Central memory CD8-positive, alpha-beta T cell (primary cell): ENCODE measurements around the gene TMEM167A.

Source experiments
- ATAC-seq: fragments of 150-1000 bp; cut with Tn5 transposase; replicated peaks from 2 replicates; pipeline ENCODE4 v1.10.0; 2022; ENCODE audit warnings: mild to moderate bottlenecking, moderate FRiP score, moderate number of reproducible peaks; ENCODE audit not compliant: poor library complexity, severe bottlenecking; ENCODE audit errors: extremely low read depth
- DNase-seq, 2 donors: peaks; one replicate each; pipeline ENCODE4 v3.0.0; 2021; ENCODE audit warnings: low spot score in 2 of 2
- H3K27ac Mint-ChIP-seq: one replicate; pipeline ENCODE4 v1.8.0; 2022; ENCODE audit warnings: low read depth, mild to moderate bottlenecking, moderate library complexity, mixed read lengths
- H3K27me3 Mint-ChIP-seq: one replicate; pipeline ENCODE4 v1.8.0; 2022; ENCODE audit warnings: mixed read lengths
- H3K36me3 Mint-ChIP-seq: one replicate; pipeline ENCODE4 v1.8.0; 2022; ENCODE audit warnings: mild to moderate bottlenecking, moderate library complexity, mixed read lengths; ENCODE audit not compliant: insufficient read depth
- H3K4me1 Mint-ChIP-seq: one replicate; pipeline ENCODE4 v1.8.0; 2022; ENCODE audit warnings: mixed read lengths
- H3K4me3 Mint-ChIP-seq: one replicate; pipeline ENCODE4 v1.8.0; 2022; ENCODE audit warnings: mild to moderate bottlenecking, moderate library complexity, mixed read lengths
- H3K9me3 Mint-ChIP-seq: one replicate; pipeline ENCODE4 v1.8.0; 2022; ENCODE audit warnings: mixed read lengths

Gene TMEM167A, protein sequence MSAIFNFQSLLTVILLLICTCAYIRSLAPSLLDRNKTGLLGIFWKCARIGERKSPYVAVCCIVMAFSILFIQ

GRCh38 chr5:83076742-83077661 is at the start of gene TMEM167A, which contains the start of gene XRCC4:
TMEM167A (minus strand) TSS chr5:83077394; CDS start chr5:83077323, 71 bp downstream.
XRCC4 (plus strand) TSS chr5:83077547; CDS start chr5:83104920, 27,373 bp downstream.
- DNase-seq (peak; percentile 80 to 89), ATAC-seq (peak; percentile 99)
- Mint-ChIP-seq H3K4me3 (peak within 1 kb of the TSS; percentile 95), H3K27ac (peak within 1 kb of the TSS; percentile 98), H3K27me3 (no peaks in the 10 kb centered on the region), H3K36me3 (peaks cover 8% of the 10 kb centered on the region), H3K4me1 (peaks cover 56% of the 10 kb centered on the region), H3K9me3 (no peaks in the 10 kb centered on the region)

DNA sequence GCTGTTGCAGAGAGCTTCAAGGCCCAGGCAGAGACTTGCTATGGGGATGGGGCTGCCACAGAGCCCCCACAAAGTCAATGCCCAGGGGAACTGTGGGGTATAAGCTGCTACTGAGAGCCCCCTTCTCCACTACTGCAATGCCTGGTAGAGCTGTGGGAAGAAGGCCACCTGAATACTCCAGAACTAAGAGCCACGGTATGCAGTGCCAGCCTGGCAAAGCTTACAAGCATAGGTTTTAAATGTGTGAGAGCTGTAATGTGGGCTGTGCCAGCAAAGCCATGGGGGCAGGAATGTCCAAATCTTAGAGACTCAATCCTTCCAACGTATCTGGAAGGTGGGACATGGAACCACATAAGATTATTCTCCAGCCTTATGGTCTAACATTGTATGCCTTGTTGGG is 49.3 kb upstream of the TMEM167A start:
- no peak for ATAC-seq
- no peak for DNase-seq
- no peaks in the 10 kb centered on the region for H3K4me1 Mint-ChIP-seq

GRCh38 chr5:83125560-83125959 is 48.4 kb upstream of the TMEM167A start:
- no peak overlapping the region for H3K4me3 Mint-ChIP-seq
- H3K27ac Mint-ChIP-seq, result no peak overlapping the region
- no peaks in the 10 kb centered on the region for H3K36me3 Mint-ChIP-seq
- ATAC-seq (no peak), DNase-seq (no peak)
- H3K9me3 Mint-ChIP-seq, result no peaks in the 10 kb centered on the region
- H3K27me3 Mint-ChIP-seq, result no peaks in the 10 kb centered on the region
- no peaks in the 10 kb centered on the region for H3K4me1 Mint-ChIP-seq

More for the DNA sequence above, 49.3 kb upstream of the TMEM167A start:
- H3K9me3 Mint-ChIP-seq, result peaks cover 6% of the 10 kb centered on the region
- H3K27ac Mint-ChIP-seq, result no peak overlapping the region
- no peaks in the 10 kb centered on the region for H3K27me3 Mint-ChIP-seq
- H3K36me3 Mint-ChIP-seq, result no peaks in the 10 kb centered on the region
- H3K4me3 Mint-ChIP-seq, result no peak overlapping the region

GRCh38 chr5:83124593-83124992 is 47.4 kb upstream of the TMEM167A start:
- no peak overlapping the region for H3K4me3 Mint-ChIP-seq
- no peak for ATAC-seq
- H3K36me3 Mint-ChIP-seq, result no peaks in the 10 kb centered on the region
- DNase-seq, result no peak
- no peaks in the 10 kb centered on the region for H3K27me3 Mint-ChIP-seq
- H3K9me3 Mint-ChIP-seq, result no peaks in the 10 kb centered on the region
- no peak overlapping the region for H3K27ac Mint-ChIP-seq
- H3K4me1 Mint-ChIP-seq, result no peaks in the 10 kb centered on the region

- DNase-seq, result no peak
- no peaks in the 10 kb centered on the region for H3K27me3 Mint-ChIP-seq
- H3K4me3 Mint-ChIP-seq, result no peak overlapping the region
- no peaks in the 10 kb centered on the region for H3K4me1 Mint-ChIP-seq
- H3K36me3 Mint-ChIP-seq, result no peaks in the 10 kb centered on the region
- no peak for ATAC-seq
- no peak overlapping the region for H3K27ac Mint-ChIP-seq
- H3K9me3 Mint-ChIP-seq, result peaks cover 5% of the 10 kb centered on the region
Measured at GRCh38 chr5:83118976-83119375, 41.8 kb upstream of the TMEM167A start.

- Mint-ChIP-seq H3K4me1 (no peaks in the 10 kb centered on the region), H3K27ac (no peak overlapping the region), H3K27me3 (no peaks in the 10 kb centered on the region), H3K36me3 (no peaks in the 10 kb centered on the region), H3K4me3 (no peak overlapping the region), H3K9me3 (peaks cover 5% of the 10 kb centered on the region)
- DNase-seq, result no peak
- ATAC-seq, result no peak
Measured at GRCh38 chr5:83118471-83118870, 41.3 kb upstream of the TMEM167A start.

DNA sequence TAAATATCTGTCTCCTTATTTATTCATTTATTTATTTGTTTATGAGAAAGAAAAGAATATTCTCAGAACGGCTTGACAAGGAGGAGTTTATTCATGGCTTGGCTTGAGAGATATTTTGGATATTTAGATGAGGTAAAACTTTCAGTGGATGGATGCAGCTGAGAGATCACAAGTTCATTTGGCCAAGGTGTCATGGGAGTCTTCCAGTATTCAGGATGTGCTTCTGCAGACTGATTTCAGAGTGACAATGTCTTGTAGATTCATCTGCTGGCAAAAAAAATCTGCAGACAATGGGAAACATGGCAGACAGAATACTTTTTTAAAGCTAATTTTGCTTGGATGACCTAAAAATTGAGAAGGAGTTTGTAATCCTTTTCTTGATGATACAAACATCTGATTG is 38.6 kb upstream of the TMEM167A start:
- H3K36me3 Mint-ChIP-seq, result no peaks in the 10 kb centered on the region

GRCh38 chr5:83109380-83109779 is 32.2 kb upstream of the TMEM167A start:
- ATAC-seq, result no peak

More for the DNA sequence above, 38.6 kb upstream of the TMEM167A start:
- H3K4me1 Mint-ChIP-seq, result no peaks in the 10 kb centered on the region
- H3K4me3 Mint-ChIP-seq, result no peak overlapping the region
- H3K9me3 Mint-ChIP-seq, result peaks cover 5% of the 10 kb centered on the region
- DNase-seq, result no peak
- H3K27ac Mint-ChIP-seq, result no peak overlapping the region
- no peaks in the 10 kb centered on the region for H3K27me3 Mint-ChIP-seq
- ATAC-seq, result no peak

GRCh38 chr5:83107692-83108420 is 30.7 kb upstream of the TMEM167A start:
- ATAC-seq, result no peak
- H3K36me3 Mint-ChIP-seq, result no peaks in the 10 kb centered on the region
- no peaks in the 10 kb centered on the region for H3K9me3 Mint-ChIP-seq
- peaks cover 8% of the 10 kb centered on the region for H3K4me1 Mint-ChIP-seq
- DNase-seq, result no peak
- no peak overlapping the region for H3K4me3 Mint-ChIP-seq
- no peaks in the 10 kb centered on the region for H3K27me3 Mint-ChIP-seq
- no peak overlapping the region for H3K27ac Mint-ChIP-seq

More at GRCh38 chr5:83109380-83109779, 32.2 kb upstream of the TMEM167A start:
- no peak overlapping the region for H3K27ac Mint-ChIP-seq
- no peaks in the 10 kb centered on the region for H3K9me3 Mint-ChIP-seq
- H3K27me3 Mint-ChIP-seq, result no peaks in the 10 kb centered on the region
- H3K4me1 Mint-ChIP-seq, result peaks cover 8% of the 10 kb centered on the region
- H3K4me3 Mint-ChIP-seq, result no peak overlapping the region
- H3K36me3 Mint-ChIP-seq, result no peaks in the 10 kb centered on the region
- no peak for DNase-seq

- H3K27me3 Mint-ChIP-seq, result no peaks in the 10 kb centered on the region
- no peaks in the 10 kb centered on the region for H3K9me3 Mint-ChIP-seq
- no peak for ATAC-seq
- H3K4me1 Mint-ChIP-seq, result no peaks in the 10 kb centered on the region
- no peaks in the 10 kb centered on the region for H3K36me3 Mint-ChIP-seq
- DNase-seq, result no peak
- H3K4me3 Mint-ChIP-seq, result no peak overlapping the region
- no peak overlapping the region for H3K27ac Mint-ChIP-seq
Measured at GRCh38 chr5:83104021-83104420, 26.8 kb upstream of the TMEM167A start.

GRCh38 chr5:83102364-83102980 is 25.3 kb upstream of the TMEM167A start:
- Mint-ChIP-seq H3K9me3 (no peaks in the 10 kb centered on the region), H3K4me1 (no peaks in the 10 kb centered on the region), H3K4me3 (no peak overlapping the region), H3K27me3 (no peaks in the 10 kb centered on the region), H3K27ac (no peak overlapping the region), H3K36me3 (no peaks in the 10 kb centered on the region)
- no peak for DNase-seq
- no peak for ATAC-seq

- no peaks in the 10 kb centered on the region for H3K9me3 Mint-ChIP-seq
- no peak overlapping the region for H3K27ac Mint-ChIP-seq
- H3K36me3 Mint-ChIP-seq, result no peaks in the 10 kb centered on the region
Measured at GRCh38 chr5:83101514-83101913, 24.3 kb upstream of the TMEM167A start.

More at GRCh38 chr5:83101514-83101913, 24.3 kb upstream of the TMEM167A start:
- no peaks in the 10 kb centered on the region for H3K4me1 Mint-ChIP-seq
- DNase-seq, result no peak
- H3K27me3 Mint-ChIP-seq, result no peaks in the 10 kb centered on the region
- no peak overlapping the region for H3K4me3 Mint-ChIP-seq
- no peak for ATAC-seq
